Spleen (tissue), 7 donors: Measurements from ENCODE around the gene ARID4B.

ENCODE experiments used
- POLR2A ChIP-seq, 3 donors: fragments of 450-650 bp; IDR thresholded peaks; one replicate each; pipeline ENCODE4 v1.5.1; 2017; ENCODE audit warnings: antibody characterized with exemption in 3 of 3, mild to moderate bottlenecking in 1 of 3
- POLR2AphosphoS5 ChIP-seq, 3 donors: sonication (generic); formaldehyde crosslinking; IDR thresholded peaks; one replicate each; pipeline ENCODE4 v1.5.1; 2017; ENCODE audit warnings: antibody characterized with exemption in 3 of 3
- TF ChIP-seq, protein P1 (sequence below), 11 experiments: fragments of 200-600 bp in 7 of 11; fragments of 450-650 bp in 4 of 11; sonication (generic) in 4 of 11; IDR thresholded peaks in 8 of 11; conservative IDR thresholded peaks in 3 of 11; 1 replicate in 7 of 11; 2 replicates in 4 of 11; pipeline versions ENCODE4 v1.4.0 to v1.8.0; 2016 to 2021; ENCODE audit warnings: antibody characterized with exemption in 11 of 11, inconsistent platforms in 4 of 11, mild to moderate bottlenecking in 1 of 11
- donor health status: DM: no; HTN: no; CAD: no; lungs with moderate emphysema.
- donor health status: DM: no; HTN: no; CAD: no.
- donor health status: DM: no; HTN: no; CAD: no.

- TF ChIP-seq POLR2A (IDR thresholded peaks at IDR 0.05), result no peak
- TF ChIP-seq, protein P1, sequence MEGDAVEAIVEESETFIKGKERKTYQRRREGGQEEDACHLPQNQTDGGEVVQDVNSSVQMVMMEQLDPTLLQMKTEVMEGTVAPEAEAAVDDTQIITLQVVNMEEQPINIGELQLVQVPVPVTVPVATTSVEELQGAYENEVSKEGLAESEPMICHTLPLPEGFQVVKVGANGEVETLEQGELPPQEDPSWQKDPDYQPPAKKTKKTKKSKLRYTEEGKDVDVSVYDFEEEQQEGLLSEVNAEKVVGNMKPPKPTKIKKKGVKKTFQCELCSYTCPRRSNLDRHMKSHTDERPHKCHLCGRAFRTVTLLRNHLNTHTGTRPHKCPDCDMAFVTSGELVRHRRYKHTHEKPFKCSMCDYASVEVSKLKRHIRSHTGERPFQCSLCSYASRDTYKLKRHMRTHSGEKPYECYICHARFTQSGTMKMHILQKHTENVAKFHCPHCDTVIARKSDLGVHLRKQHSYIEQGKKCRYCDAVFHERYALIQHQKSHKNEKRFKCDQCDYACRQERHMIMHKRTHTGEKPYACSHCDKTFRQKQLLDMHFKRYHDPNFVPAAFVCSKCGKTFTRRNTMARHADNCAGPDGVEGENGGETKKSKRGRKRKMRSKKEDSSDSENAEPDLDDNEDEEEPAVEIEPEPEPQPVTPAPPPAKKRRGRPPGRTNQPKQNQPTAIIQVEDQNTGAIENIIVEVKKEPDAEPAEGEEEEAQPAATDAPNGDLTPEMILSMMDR (IDR thresholded peaks at IDR 0.05 in 8 of 11, conservative IDR thresholded peaks at IDR 0.05 in 3 of 11), result no peak
- TF ChIP-seq POLR2AphosphoS5 (IDR thresholded peaks at IDR 0.05), result no peak
These were observed 98.1 kb downstream of the ARID4B start for GRCh38 chr1:235229868-235230267.
